HG02610 (cell line): ENCODE results near the gene SLC45A1.

ENCODE experiments used
- ATAC-seq: cut with Tn5 transposase; IDR thresholded peaks from one replicate; pipeline ENCODE4 v1.9.1; 2021; ENCODE audit warnings: mild to moderate bottlenecking, moderate library complexity; ENCODE audit not compliant: unreplicated experiment

SLC45A1 gene

DNA sequence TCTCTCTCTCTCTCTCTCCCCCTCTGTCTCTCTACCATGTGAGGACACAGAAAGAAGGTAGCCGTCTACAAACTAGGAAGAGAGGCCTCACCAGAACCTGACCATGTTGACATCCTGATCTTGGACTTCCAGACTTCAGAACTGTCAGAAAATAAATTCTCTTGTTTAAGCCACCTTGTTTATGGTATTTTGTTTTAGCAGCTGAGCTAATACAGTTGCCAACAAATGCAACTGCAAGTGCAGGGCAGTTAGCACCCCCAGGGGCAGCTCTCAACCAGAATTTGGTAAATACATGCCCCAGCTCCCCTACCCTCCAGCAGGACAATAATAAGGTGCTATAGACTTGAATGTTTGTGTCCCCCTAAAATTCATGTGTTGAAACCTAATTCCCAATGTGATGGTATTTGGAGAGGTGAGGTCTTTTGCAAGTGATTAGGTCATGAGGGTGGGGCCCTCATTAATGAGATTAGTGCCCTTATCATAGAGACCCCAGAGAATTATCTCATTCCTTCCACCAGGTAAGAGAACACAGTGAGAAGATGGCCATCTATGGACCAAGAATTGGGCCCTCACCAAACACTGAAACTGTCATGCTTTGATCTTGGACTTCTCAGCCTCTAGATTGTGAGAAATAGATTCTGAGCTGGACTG lies 6.7 kb upstream of the SLC45A1 start:
- ATAC-seq, result no peak

DNA sequence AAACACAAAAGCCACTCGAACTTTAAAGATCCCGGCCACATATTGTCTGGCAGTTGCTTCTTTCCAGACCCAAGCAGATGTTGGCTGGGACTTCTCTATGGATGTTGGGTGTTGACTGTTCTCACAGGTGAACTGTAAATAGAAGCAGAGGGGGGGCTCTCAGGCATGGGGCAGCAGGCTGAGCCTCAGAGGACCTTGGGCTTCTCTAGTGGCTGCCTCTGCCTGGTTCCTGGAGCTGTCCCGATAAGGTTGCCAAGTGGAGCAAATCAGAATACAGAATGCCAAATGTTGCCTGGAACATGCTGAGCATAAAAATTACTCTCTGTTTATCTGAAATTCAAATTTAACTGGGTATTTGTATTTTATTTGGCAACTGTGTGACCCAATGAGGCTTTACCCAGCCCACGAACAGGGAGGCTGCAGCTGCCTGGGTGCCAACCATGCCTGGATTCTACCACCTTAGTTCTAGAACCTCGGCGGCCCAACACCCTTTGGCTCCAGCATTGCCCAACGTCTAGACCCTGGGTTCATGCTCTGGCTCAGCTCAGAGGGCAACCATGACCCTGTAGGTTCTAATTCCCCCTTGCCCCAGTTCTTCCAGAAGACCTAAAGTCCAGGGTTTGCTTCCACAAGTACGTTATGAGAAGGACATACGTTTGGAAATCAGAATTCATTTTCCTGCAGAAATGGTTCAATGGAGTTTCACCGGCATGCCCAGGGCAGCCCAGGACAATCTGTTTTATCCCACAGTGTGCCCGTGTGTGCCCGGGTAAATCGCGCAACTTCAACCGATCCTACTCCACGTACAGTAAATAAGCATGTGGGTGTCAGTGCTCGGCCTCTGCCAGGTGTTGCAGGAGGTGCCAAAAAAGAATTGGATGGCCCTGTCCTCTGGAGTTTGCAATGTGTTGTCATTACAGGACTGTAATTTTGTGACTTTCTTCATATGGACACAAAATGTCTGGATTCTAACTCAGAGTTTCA lies 5.4 kb upstream of the SLC45A1 start:
- no peak for ATAC-seq

DNA sequence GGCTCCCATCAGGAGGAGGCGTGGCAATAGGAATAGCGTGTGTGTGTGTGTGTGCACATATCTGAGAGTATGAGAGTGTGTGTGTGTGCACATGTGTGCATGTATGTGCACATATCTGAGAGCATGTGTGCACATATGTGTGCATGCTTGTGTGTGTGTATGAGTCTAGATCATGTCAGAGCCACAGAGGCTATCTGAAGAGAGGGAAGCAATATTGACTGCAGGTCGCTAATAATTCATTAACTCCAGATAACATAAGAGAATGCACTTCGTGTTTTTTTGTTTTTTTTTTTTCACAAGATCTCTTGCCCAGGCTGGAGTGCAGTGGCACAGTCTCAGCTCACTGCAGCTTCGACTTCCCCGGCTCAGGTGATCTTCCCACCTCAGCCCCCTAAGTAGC lies 4.7 kb upstream of the SLC45A1 start:
- ATAC-seq, result no peak

DNA sequence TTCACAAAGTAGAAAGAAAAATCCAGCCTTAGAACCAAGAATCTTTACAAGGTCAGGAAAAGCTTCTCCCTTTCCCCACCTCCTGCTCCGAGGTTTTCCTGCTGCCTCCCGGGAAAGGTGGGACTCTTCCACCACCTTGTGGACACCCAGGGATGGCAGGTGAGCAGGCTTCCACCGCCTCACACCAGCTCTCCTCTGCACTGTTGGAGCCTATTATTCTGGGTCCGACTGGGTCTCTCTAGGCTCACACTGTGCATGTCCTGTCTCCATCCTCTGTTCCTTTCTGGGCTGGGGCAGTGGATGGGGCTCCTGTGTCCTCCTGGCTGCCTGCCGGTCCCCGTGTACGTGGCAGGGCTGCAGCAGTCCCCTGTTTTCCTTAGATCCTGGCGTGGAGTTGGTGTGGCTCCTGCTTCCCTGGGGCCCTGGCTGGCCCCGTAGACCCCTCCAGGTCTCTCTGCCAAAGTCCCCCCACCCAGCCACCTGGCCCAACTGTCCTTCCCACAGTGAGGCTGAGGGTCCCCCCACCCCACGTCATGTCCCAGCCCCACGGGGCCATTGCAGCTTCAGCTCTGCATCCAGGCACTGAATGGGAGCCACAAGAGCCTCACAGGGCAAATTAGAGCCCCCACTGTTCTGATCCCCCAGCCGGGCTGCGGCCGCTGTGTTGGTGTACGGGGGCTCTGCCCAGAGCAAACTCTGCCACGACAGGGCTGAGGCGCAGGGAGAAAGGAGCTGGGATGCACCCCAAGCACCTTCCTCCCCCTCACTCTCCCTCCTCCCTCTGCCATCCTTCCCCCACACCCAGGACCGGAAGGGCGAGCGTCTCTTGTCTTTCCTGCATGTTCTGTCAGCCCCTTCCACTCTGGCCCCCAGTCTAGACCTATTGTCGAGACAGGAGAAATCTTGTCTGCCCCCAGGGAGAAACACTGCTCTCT lies 3.3 kb upstream of the SLC45A1 start:
- no peak for ATAC-seq

DNA sequence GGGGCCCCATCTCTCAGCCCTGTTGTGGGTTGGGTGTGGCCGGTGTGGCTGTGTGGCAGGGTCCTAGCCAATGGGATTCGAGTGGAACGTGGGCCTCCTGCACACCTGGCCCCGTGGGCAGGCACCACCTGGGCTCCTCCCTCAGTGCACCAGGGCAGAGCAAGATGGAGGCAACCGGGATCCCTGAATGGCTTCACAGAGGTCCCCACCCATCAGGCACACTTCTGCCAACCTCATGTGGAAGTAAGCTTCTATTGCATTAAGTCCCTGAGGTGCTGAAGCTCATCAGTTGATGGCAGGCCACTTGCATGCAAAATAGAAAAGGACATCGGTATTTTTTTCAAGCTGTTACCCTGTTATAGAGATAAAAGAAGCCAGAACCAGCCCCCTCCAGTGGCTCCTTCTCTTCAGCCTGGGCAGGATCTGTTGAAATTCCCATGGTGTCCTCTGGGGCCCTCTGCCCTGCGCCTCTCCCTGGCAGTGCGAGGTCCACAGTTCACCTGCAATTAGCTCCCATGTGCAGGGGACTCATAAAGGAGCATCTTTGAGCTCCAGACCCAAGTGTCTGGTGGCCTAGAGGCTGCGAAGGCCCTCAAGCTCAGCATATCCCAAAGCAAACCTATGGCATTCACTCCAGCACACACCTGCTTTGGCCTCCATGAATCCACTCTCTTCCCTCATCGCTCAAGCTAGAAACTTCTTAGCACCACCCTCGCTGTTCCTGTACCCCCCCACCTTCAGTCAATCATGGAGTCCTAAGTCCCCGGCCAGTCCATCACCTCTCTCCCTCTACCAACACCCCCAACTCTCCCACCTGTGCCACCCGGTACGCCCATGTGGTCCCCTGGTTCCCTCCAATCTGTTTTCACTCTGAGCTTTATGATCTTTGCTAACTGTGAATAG lies 2.1 kb upstream of the SLC45A1 start:
- ATAC-seq, result no peak

DNA sequence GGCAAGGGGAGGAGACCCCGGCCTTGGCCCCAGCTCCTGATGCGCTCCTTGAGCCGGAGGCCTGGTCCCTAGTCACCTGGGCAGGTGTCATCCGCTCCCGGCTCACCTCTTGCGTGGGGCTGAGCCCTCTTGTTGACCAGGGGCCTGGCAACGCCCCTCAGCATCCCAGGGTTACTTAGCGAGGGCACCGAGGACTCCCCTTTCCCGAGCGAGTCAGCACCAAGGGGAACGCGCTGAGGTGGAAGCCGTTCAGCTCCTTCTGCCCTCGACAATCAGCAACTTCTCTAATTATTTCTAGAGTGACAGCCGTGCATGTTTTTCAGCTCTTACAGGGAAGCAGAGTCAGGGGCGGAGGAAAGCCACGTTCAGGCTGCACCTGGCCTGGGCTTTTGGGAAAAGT lies 522 bp downstream of the SLC45A1 start:
- ATAC-seq, result no peak

DNA sequence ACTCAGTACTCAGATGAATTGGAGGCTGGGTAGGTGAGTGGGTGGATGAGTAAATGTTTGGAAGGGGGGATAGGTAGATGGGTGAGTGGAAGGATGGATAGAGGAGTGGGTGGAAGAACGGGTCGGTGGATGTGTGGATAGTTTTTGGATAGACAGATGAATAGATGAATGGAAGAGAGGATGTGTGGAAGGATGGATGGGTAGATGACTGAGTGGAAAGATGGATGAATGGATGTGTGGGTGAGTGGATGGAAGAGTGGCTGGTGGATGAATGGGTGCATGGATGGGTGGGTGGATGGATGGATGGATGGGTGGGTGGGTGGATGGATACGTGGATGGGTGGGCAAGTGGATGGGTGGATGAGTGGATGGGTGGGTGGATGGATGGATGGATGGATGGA lies 3.7 kb downstream of the SLC45A1 start:
- ATAC-seq, result no peak

DNA sequence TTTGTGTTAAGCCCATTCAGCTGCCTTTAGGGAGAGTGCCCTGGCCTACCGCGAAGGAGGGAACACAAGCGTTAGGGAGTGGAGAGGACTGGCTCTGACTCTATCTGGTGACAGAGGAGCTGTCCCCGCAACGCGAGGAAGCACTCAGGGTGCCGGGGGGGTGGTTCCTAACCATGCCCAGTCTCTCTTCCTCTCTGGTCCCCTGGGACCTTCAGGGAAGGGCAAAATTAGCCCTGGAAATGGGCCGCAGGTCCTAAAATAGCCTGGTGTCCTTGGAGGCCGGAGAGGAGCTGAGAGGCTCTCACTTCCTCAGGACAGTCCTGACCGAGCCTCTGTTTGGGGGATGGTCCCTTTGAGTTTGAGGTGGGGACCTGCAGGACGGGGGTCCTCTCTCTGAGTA lies 5.8 kb downstream of the SLC45A1 start:
- ATAC-seq, result no peak

DNA sequence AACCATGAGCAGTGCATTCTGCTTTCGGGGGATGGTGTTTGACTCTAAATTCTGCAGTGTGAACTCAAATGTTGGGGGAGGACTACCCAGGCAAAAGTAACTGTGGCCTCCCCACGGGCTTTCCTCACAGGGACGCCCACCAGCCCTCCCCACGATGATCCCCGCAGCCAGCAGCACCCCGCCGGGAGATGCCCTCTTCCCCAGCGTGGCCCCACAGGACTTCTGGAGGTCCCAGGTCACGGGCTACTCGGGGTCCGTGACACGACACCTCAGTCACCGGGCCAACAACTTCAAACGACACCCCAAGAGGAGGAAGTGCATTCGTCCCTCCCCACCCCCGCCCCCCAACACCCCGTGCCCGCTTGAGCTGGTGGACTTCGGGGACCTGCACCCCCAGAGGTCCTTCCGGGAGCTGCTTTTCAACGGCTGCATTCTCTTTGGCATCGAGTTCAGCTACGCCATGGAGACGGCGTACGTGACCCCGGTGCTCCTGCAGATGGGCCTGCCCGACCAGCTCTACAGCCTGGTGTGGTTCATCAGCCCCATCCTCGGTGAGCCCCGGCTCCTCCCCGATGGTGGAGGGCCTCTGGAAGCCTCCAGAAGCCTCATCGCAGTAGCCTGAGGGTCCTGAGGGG lies 6.4 kb downstream of the SLC45A1 start:
- no peak for ATAC-seq

DNA sequence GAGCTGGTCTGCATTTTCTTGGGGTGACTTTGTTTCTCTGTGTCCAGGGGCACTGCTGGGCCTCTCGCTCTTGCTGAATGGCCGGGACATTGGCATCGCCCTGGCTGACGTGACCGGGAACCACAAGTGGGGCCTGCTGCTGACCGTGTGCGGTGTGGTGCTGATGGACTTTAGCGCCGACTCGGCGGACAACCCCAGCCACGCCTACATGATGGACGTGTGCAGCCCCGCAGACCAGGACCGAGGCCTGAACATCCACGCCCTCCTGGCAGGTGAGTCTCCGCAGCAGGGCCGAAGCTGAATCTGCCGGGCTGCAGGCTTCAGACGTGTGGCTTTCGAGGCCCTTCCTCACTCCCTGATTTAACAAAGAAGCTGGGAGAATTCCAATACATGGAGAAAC lies 7.9 kb downstream of the SLC45A1 start:
- ATAC-seq, result no peak

DNA sequence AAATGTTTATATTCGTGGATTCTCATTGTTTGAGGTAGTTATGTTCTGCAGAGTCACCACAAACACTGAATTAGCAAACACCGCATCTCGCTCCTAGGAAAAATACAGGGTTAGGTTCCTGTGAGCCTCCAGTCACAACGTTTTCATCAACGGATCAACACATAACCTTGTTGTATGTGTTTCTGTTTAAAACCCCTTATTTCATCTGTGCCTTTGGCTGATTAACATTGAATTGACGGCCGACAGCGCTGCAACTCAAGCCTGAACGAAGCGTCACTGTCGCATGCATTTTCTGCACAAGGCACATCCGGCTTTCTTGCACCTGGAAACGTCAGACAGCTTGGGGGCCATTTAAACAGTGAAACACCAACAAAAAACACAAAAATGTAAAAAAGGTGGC lies 8.4 kb downstream of the SLC45A1 start:
- no peak for ATAC-seq

DNA sequence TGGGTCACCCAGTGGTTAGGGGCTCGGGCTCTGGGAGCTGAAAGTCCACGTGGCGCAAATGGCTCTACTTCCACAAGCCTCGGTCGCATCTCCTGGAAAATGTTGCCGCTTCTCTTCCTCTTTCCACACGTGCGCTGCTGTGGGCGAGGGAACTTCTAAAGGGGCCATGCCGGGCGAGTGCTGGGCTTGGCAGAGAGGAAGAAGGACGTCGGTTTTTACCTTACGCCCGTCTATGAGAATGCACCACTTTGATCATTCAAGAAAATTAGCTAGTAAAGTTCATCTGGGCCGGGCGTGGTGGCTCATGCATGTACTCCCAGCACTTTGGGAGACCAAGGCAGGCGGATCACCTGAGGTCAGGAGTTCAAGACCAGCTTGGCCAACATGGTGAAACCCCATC lies 10.4 kb downstream of the SLC45A1 start:
- no peak for ATAC-seq

DNA sequence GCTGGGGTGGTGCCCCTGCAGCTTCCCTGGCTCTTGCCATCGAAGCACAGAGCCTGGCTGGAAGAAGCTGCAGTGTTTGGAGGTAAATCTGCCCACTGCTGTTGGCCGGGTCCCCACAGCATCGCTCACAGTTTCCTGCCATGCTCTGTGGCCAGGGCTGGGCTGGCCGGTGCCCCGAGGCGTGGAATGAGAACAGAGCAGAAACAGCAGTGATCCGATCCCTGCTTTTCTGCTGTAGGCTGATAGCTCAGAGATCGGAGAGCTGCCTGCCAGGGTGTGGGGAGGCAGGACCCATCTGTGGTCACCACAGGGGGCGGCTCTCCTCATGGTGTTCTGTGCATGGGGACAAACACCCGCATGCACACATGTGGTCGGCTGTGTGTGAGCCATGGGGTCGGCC lies 11.5 kb downstream of the SLC45A1 start:
- no peak for ATAC-seq

DNA sequence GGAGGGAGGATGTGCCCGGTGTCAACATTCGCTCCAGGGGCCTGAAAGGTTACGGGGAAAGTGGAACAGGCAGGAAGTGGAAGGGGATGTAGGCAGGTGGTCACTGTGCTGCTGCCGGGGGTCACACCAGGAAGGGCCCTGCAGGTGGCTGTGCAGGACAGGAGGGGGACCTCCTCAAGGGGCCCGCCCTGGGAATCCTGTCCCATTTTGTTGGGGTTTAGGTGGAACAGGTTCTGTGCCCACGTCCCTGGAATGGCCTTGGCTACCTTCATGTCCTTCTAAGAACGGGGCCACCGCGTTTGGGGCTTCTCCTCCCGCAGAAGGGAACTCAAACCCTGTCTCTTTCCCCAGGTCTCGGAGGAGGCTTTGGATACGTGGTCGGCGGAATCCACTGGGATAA lies 11.9 kb downstream of the SLC45A1 start:
- ATAC-seq, result no peak

DNA sequence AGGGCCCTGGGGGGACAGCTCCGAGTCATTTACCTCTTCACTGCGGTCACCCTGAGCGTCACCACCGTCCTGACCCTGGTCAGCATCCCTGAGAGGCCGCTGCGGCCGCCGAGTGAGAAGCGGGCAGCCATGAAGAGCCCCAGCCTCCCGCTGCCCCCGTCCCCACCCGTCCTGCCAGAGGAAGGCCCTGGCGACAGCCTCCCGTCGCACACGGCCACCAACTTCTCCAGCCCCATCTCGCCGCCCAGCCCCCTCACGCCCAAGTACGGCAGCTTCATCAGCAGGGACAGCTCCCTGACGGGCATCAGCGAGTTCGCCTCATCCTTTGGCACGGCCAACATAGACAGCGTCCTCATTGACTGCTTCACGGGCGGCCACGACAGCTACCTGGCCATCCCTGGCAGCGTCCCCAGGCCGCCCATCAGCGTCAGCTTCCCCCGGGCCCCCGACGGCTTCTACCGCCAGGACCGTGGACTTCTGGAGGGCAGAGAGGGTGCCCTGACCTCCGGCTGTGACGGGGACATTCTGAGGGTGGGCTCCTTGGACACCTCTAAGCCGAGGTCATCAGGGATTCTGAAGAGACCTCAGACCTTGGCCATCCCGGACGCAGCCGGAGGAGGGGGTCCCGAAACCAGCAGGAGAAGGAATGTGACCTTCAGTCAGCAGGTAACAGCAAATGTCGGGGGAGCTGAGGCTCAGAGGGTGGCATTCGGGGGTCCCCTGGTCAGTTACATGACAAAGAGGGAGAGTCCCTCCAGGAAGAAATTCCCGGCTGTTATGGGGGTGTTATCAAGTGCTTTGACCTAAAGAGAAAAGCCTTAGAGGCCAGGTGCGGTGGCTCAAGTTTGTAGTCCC lies 12.6 kb downstream of the SLC45A1 start:
- no peak for ATAC-seq

DNA sequence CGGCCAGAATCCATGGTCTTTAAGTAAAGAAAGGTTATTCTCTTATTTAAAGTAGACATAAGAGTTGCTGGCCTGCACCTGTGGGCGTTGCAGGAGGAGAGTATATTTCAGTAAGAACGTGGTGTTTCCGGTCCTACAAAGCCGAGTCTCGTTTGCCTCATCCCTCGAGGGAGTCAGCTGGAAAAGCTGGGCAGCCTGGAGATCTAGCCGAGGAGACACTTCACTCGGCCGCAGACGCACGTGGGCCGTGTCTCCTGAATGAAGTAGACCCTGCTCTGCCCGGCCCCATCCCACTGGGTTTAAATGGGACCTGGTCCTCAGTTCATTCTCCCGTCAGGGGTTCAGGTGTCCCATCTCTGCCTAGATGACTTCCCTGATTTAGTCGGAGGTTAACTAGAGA lies 14.9 kb downstream of the SLC45A1 start:
- ATAC-seq, result no peak

DNA sequence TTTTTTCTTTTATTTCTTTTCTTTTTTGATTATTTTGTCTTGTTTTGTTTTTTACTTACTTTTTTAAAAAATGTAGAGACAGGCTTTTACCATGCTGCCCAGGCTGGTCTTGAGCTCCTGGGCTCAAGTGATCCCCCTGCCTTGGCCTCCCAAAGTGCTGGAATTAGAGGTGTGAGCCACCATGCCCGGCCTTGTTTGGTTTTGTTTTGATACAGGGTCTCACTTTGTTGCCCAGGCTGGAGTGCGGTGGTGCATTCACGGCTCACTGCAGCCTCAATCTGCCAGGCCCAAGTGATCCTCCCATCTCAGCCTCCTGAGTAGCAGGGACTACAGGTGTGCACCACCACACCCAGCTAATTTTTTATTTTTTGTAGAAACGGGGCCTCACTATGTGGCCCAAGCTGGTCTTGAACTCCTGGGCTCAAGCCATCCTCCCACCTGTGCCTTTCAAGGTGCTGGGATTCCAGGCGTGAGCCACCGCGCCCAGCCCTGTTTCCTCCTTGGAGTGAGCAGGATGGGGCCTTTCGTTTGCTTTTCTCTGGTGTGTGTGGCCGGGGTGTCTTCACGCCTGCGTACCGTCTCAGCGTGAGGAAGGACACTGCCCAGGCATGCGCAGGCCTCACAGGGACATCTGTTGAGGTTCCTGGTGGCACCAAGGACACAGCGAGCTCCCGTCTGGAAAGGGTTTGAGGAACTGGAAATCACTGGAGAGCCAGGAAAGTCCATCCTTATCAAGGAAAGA lies 15.5 kb downstream of the SLC45A1 start:
- ATAC-seq, result no peak
